Measurements from ENCODE around the gene CXCR1. TPM values are rescaled to one million over a fixed set of nuclear protein-coding genes. Genes with fewer than 3 reads are reported as not detected.

CXCR1 gene
- total and polyA plus RNA-seq, 9 of the 15 experiments (the other 6 are each of a cell fraction or from before 2014, with no cell fraction given), result not detected

DNA sequence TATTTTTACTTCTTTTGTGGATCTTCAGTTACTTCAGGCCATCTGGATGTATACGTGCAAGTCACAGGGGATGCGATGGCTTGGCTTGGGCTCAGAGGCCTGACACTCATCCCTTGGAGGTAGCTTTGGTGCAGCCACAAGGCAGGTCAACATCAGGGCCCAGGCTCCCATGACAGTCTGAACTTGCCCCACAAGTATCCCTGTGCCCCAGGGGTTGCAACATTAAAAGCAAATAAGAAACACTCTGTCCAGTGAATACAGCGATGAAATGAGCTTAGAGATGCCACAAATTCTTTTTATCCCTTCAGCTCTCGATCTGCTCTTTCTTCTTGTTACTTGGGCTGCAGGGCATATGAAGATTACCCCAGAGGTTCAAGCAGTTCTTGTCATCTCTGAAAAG, 13.0 kb upstream of the CXCR1 start (continued):
- TF ChIP-seq MLX (CRISPR knock-in tag; conservative IDR thresholded peaks at IDR 0.05) (no peak), ZBTB33 (CRISPR knock-in tag; IDR thresholded peaks at IDR 0.05) (no peak), ZEB2 (IDR thresholded peaks at IDR 0.05) (no peak), KDM4B (IDR thresholded peaks at IDR 0.05; ENCODE audit: borderline replicate concordance in 2 of 2, low read depth in 1 of 2) (no peak), TAF15 (IDR thresholded peaks at IDR 0.05; ENCODE audit: low read depth, low read length) (no peak), RBBP5 (IDR thresholded peaks at IDR 0.05; ENCODE audit: borderline replicate concordance, insufficient read depth, low read length, poor library complexity, severe bottlenecking) (no peak), KDM5B (IDR thresholded peaks at IDR 0.05; ENCODE audit: insufficient replicate concordance, low read depth, low read length) (no peak), TRIM28 (IDR thresholded peaks at IDR 0.05) (no peak)
- TF ChIP-seq, protein P1, sequence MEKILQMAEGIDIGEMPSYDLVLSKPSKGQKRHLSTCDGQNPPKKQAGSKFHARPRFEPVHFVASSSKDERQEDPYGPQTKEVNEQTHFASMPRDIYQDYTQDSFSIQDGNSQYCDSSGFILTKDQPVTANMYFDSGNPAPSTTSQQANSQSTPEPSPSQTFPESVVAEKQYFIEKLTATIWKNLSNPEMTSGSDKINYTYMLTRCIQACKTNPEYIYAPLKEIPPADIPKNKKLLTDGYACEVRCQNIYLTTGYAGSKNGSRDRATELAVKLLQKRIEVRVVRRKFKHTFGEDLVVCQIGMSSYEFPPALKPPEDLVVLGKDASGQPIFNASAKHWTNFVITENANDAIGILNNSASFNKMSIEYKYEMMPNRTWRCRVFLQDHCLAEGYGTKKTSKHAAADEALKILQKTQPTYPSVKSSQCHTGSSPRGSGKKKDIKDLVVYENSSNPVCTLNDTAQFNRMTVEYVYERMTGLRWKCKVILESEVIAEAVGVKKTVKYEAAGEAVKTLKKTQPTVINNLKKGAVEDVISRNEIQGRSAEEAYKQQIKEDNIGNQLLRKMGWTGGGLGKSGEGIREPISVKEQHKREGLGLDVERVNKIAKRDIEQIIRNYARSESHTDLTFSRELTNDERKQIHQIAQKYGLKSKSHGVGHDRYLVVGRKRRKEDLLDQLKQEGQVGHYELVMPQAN (IDR thresholded peaks at IDR 0.05; ENCODE audit: borderline replicate concordance), result no peak
